SK-N-SH (cell line): ENCODE data around the gene INTS14. TPM values are rescaled to one million over a fixed set of nuclear protein-coding genes. Genes with fewer than 3 reads are reported as not detected.

Source experiments
- CTCF ChIA-PET: fragments of 300-600, 350-600 bp; formaldehyde crosslinking; extraction: SDS; loops from one replicate; lab custom pipeline; 2021; lab: Yijun Ruan, JAX
- POLR2A ChIA-PET: fragments of 350-600 bp; sonication (Branson Sonifier 250); formaldehyde crosslinking; extraction: SDS; loops from one replicate; lab custom pipeline; 2020; ENCODE audit warnings: antibody characterized with exemption, inconsistent platforms; lab: Yijun Ruan, JAX
- DNase-seq: peaks from one replicate; pipeline ENCODE4 v3.0.0; 2012
- H2AFZ ChIP-seq: fragments of 200-600 bp; sonication (generic); 2 replicates; pipeline ENCODE4 v1.8.1; 2016; ENCODE audit warnings: antibody characterized with exemption, mild to moderate bottlenecking, low read depth
- H3F3A ChIP-seq: fragments of 200-600 bp; sonication (generic); replicated peaks from 2 replicates; pipeline ENCODE3; 2016; ENCODE audit warnings: antibody characterized with exemption, mild to moderate bottlenecking; ENCODE audit not compliant: insufficient read depth
- H3K27ac ChIP-seq, 2 experiments: fragments of 200-500 bp in 1 of 2; fragments of 200-600 bp in 1 of 2; sonication (Bioruptor generic) in 1 of 2; sonication (generic), shearing (Covaris generic) in 1 of 2; 2 replicates each; pipeline versions ENCODE4 v1.5.1 to v1.6.1; 2014 to 2016; ENCODE audit warnings: low read depth in 2 of 2, inconsistent platforms in 1 of 2, low read length in 1 of 2, mild to moderate bottlenecking in 1 of 2, mixed read lengths in 1 of 2
- H3K27me3 ChIP-seq: fragments of 200-600 bp; sonication (generic), shearing (Covaris generic); 2 replicates; pipeline ENCODE4 v1.6.1; 2016; ENCODE audit warnings: mixed run types; ENCODE audit not compliant: insufficient read depth
- H3K36me3 ChIP-seq, 2 experiments: fragments of 200-500 bp in 1 of 2; fragments of 200-600 bp in 1 of 2; sonication (Bioruptor generic) in 1 of 2; sonication (generic) in 1 of 2; replicated peaks in 1 of 2; 2 replicates each; pipeline versions ENCODE3 to v1.5.1; 2014 to 2016; ENCODE audit warnings: low read length in 1 of 2, mild to moderate bottlenecking in 1 of 2; ENCODE audit not compliant: insufficient read depth in 2 of 2, control insufficient read depth in 1 of 2
- H3K4me1 ChIP-seq, 2 experiments: fragments of 200-500 bp in 1 of 2; fragments of 200-600 bp in 1 of 2; sonication (Bioruptor generic) in 1 of 2; sonication (generic), shearing (Covaris generic) in 1 of 2; 2 replicates each; pipeline versions ENCODE4 v1.5.1 to v1.6.1; 2014 to 2016; ENCODE audit warnings: low read depth in 1 of 2, low read length in 1 of 2, mixed run types in 1 of 2; ENCODE audit not compliant: insufficient read depth in 2 of 2, control insufficient read depth in 1 of 2
- H3K4me2 ChIP-seq: fragments of 200-600 bp; sonication (generic), shearing (Covaris generic); 2 replicates; pipeline ENCODE4 v1.6.1; 2017; ENCODE audit warnings: mixed run types
- H3K4me3 ChIP-seq, 2 experiments: fragments of 200-500 bp in 1 of 2; fragments of 200-600 bp in 1 of 2; sonication (Bioruptor generic) in 1 of 2; sonication (generic), shearing (Covaris generic) in 1 of 2; 2 replicates each; pipeline versions ENCODE4 v1.5.1 to v1.8.1; 2014 to 2016; ENCODE audit warnings: low read depth in 2 of 2, inconsistent platforms in 1 of 2, low read length in 1 of 2, mild to moderate bottlenecking in 1 of 2, mixed read lengths in 1 of 2, moderate library complexity in 1 of 2
- H3K79me2 ChIP-seq: fragments of 200-600 bp; sonication (generic); 2 replicates; pipeline ENCODE4 v1.8.1; 2017; ENCODE audit warnings: mild to moderate bottlenecking; ENCODE audit not compliant: insufficient read depth
- H3K9ac ChIP-seq: fragments of 200-600 bp; sonication (generic); 2 replicates; pipeline ENCODE4 v1.6.1; 2017; ENCODE audit warnings: mixed run types
- H3K9me2 ChIP-seq: fragments of 200-600 bp; sonication (generic); 2 replicates; pipeline ENCODE4 v1.6.1; 2017; ENCODE audit warnings: mixed run types
- H3K9me3 ChIP-seq: fragments of 200-600 bp; sonication (generic); 2 replicates; pipeline ENCODE4 v1.6.1; 2017; ENCODE audit warnings: mixed run types, mild to moderate bottlenecking, moderate library complexity
- H4K20me1 ChIP-seq: fragments of 200-600 bp; sonication (generic); 2 replicates; pipeline ENCODE4 v1.6.1; 2017; ENCODE audit warnings: mild to moderate bottlenecking, mixed run types; ENCODE audit not compliant: insufficient read depth
- EP300 ChIP-seq, 2 experiments: IDR thresholded peaks; 2 replicates each; pipeline versions ENCODE4 v1.4.0 to v1.6.1; 2012; ENCODE audit warnings: borderline replicate concordance in 1 of 2, low read depth in 1 of 2, low read length in 1 of 2
- EZH2phosphoT487 ChIP-seq: fragments of 200-600 bp; sonication (generic); IDR thresholded peaks from 2 replicates; pipeline ENCODE4 v1.6.1; 2017; ENCODE audit warnings: low read depth, mixed run types, mild to moderate bottlenecking, antibody characterized with exemption, moderate library complexity, borderline replicate concordance
- PBX3 ChIP-seq: IDR thresholded peaks from 2 replicates; pipeline ENCODE4; 2012
- POLR2AphosphoS5 ChIP-seq: IDR thresholded peaks from 2 replicates; pipeline ENCODE4 v1.6.1; 2012; ENCODE audit warnings: low read depth, low read length
- RFX5 ChIP-seq: IDR thresholded peaks from 2 replicates; pipeline ENCODE4 v1.6.1; 2012; ENCODE audit warnings: mild to moderate bottlenecking, improper control_type of control experiment, low read length
- SIN3A ChIP-seq: IDR thresholded peaks from 2 replicates; pipeline ENCODE4 v1.6.1; 2012; ENCODE audit warnings: low read depth, mild to moderate bottlenecking, low read length, moderate library complexity, borderline replicate concordance
- TCF12 ChIP-seq: IDR thresholded peaks from 2 replicates; pipeline ENCODE4 v1.4.0; 2012
- USF2 ChIP-seq: fragments of 150-350 bp; IDR thresholded peaks from 2 replicates; pipeline ENCODE4 v1.6.1; 2017; ENCODE audit warnings: antibody characterized with exemption, low read length, low read depth, borderline replicate concordance
- ZBTB33 ChIP-seq: IDR thresholded peaks from 2 replicates; pipeline ENCODE4 v1.4.0; 2012; ENCODE audit warnings: low read depth, borderline replicate concordance
- WGBS: methylation state at CpG from one replicate; pipeline ENCODE4 v1.1.6; 2017; ENCODE audit warnings: low lambda C conversion rate; 5-methylcytosine and 5-hydroxymethylcytosine counted together
- polyA plus RNA-seq, 3 experiments: library from polyadenylated mRNA; depleted of rRNA; stranded (reverse); fragments of >200 nt; gene quantifications; 2 replicates each; pipeline ENCODE4 v1.2.3, GENCODE V29; 2012

Gene INTS14
- polyA plus RNA-seq, 1 of the 3 experiments (the other 2 are of a cell fraction): 44.9 TPM

GRCh38 chr15:65646486-65646885 lies 35.6 kb upstream of the INTS14 start:
- no peaks in the 10 kb centered on the region for H3K27me3 ChIP-seq
- peaks cover 0 to 4% of the 10 kb centered on the region in 2 experiments for H3K36me3 ChIP-seq
- no peak overlapping the region for H3K4me3 ChIP-seq
- H4K20me1 ChIP-seq: no peaks in the 10 kb centered on the region
- ChIA-PET POLR2A (no interaction called here), CTCF (interaction anchor here (1.1 to 2.3 kb wide), 4 partner anchors 8 to 183 kb away, joined by 3 to 12 read pairs (median 5); no protein-coding TSS in a partner anchor)
- no peaks in the 10 kb centered on the region for H3K9me2 ChIP-seq
- WGBS: 81% methylated on average over 4 of the region's 4 CpGs
- H2AFZ ChIP-seq: no peak overlapping the region
- DNase-seq: no peak
- H3F3A ChIP-seq: no peaks in the 10 kb centered on the region
- no peak overlapping the region for H3K4me2 ChIP-seq
- no peak for TF ChIP-seq SIN3A
- TF ChIP-seq USF2: no peak
- 0 out of 2 replicates have a peak, but pooled peaks have one; percentile 29 for TF ChIP-seq PBX3
- no peak for TF ChIP-seq TCF12
- no peak for TF ChIP-seq EP300 (IDR thresholded peaks at IDR 0.05; ENCODE audit: borderline replicate concordance in 1 of 2, low read depth in 1 of 2, low read length in 1 of 2)
- H3K27ac ChIP-seq: no peak overlapping the region
- H3K4me1 ChIP-seq: peaks cover 0 to 3% of the 10 kb centered on the region in 2 experiments; a peak in 1 of 4 replicates
- H3K9me3 ChIP-seq: no peaks in the 10 kb centered on the region
- H3K9ac ChIP-seq: no peak overlapping the region
- no peaks in the 10 kb centered on the region for H3K79me2 ChIP-seq

GRCh38 chr15:65645392-65645791 lies 34.5 kb upstream of the INTS14 start:
- no peaks in the 10 kb centered on the region for H3K79me2 ChIP-seq
- H3K4me3 ChIP-seq: no peak overlapping the region
- H3K9me2 ChIP-seq: no peaks in the 10 kb centered on the region
- TF ChIP-seq POLR2AphosphoS5: no peak
- no peak for TF ChIP-seq SIN3A
- TF ChIP-seq ZBTB33: no peak
- TF ChIP-seq EZH2phosphoT487: no peak
- no peak for TF ChIP-seq RFX5
- no peak overlapping the region for H3K9ac ChIP-seq
- H3K27me3 ChIP-seq: no peaks in the 10 kb centered on the region
- ChIA-PET POLR2A (no interaction called here), CTCF (interaction anchor here (1.7 to 2.3 kb wide), 2 partner anchors 15 to 184 kb away, joined by 4 to 12 read pairs; no protein-coding TSS in a partner anchor)
- DNase-seq: no peak
- no peak overlapping the region for H3K4me2 ChIP-seq
- 93% methylated on average over 4 of the region's 4 CpGs for WGBS
- no peak overlapping the region for H2AFZ ChIP-seq
- no peaks in the 10 kb centered on the region for H4K20me1 ChIP-seq
- no peaks in the 10 kb centered on the region for H3K9me3 ChIP-seq
- no peaks in the 10 kb centered on the region for H3F3A ChIP-seq
- H3K27ac ChIP-seq: no peak overlapping the region
- no peaks in the 10 kb centered on the region for H3K36me3 ChIP-seq
- H3K4me1 ChIP-seq: peaks cover 0 to 3% of the 10 kb centered on the region in 2 experiments; a peak in 1 of 4 replicates
